NCI-H146 treated with DMSO at 0.1 percent for 48 hours (cell line): ENCODE data around the gene HES4.

Source experiments
- DNase-seq: peaks from one replicate; lab custom pipeline; 2025; ENCODE audit not compliant: unreplicated experiment; lab: John Stamatoyannopoulos, UW

Gene HES4

GRCh38 chr1:953524-954320 is 46.2 kb downstream of the HES4 start:
- DNase-seq = no peak

- DNase-seq = no peak
Observed at GRCh38 chr1:952603-953002, 47.3 kb downstream of the HES4 start.

GRCh38 chr1:952201-952600 is 47.7 kb downstream of the HES4 start:
- no peak for DNase-seq

GRCh38 chr1:951364-951763 is 48.5 kb downstream of the HES4 start:
- DNase-seq = no peak

- no peak for DNase-seq
Observed at GRCh38 chr1:950881-951280, 49.0 kb downstream of the HES4 start.

GRCh38 chr1:950268-950667 is 49.6 kb downstream of the HES4 start:
- no peak for DNase-seq
